AG04450 (cell line): Measurements from ENCODE around the gene TEX29. TPM values are rescaled to one million over a fixed set of nuclear protein-coding genes. Genes with fewer than 3 reads are reported as not detected.

Source experiments
- CTCF ChIA-PET: fragments of 300-600, 350-600 bp; formaldehyde crosslinking; extraction: SDS; loops from one replicate; lab custom pipeline; 2022; ENCODE audit warnings: antibody characterized with exemption, inconsistent platforms; lab: Charles Lee
- POLR2A ChIA-PET: fragments of 350-600 bp; formaldehyde crosslinking; extraction: SDS; loops from one replicate; lab custom pipeline; 2021; ENCODE audit warnings: antibody characterized with exemption, inconsistent platforms; lab: Yijun Ruan, JAX
- DNase-seq: peaks from one replicate; pipeline ENCODE4 v3.0.0-alpha.2; 2011; ENCODE audit warnings: low read depth, low spot score
- H3K27ac ChIP-seq: one replicate; pipeline ENCODE4 v1.5.1; 2012; ENCODE audit warnings: low read depth, low read length, control low read depth
- H3K27me3 ChIP-seq: one replicate; pipeline ENCODE4 v1.6.0; 2012; ENCODE audit warnings: low read length; ENCODE audit not compliant: control insufficient read depth, insufficient read depth
- H3K4me3 ChIP-seq: 2 replicates; pipeline ENCODE4 v1.5.1; 2011; ENCODE audit warnings: mild to moderate bottlenecking, low read depth, low read length, control low read depth
- H3K9me3 ChIP-seq: 2 replicates; pipeline ENCODE4 v1.5.1; 2012; ENCODE audit warnings: low read length; ENCODE audit not compliant: control insufficient read depth, insufficient read depth
- CTCF ChIP-seq: IDR thresholded peaks from 2 replicates; pipeline ENCODE4 v1.5.1; 2011; ENCODE audit warnings: low read depth, low read length, control low read depth, inconsistent platforms
- polyA plus RNA-seq: library from polyadenylated mRNA; depleted of rRNA; stranded (reverse); fragments of >200 nt; gene quantifications from 2 replicates; pipeline ENCODE4 v1.2.3, GENCODE V29; 2011

Gene TEX29
- polyA plus RNA-seq, 1 experiment, result 6.1 TPM

GRCh38 chr13:111365149-111366005, 44.9 kb downstream of the TEX29 start:
- Histone ChIP-seq H3K27me3 (peaks cover 31% of the 10 kb centered on the region), H3K27ac (no peak overlapping the region), H3K4me3 (no peak overlapping the region), H3K9me3 (no peaks in the 10 kb centered on the region)
- no peak for DNase-seq
- ChIA-PET POLR2A (no interaction called here), CTCF (no interaction called here)
- TF ChIP-seq CTCF, result no peak

GRCh38 chr13:111367340-111367739, 46.9 kb downstream of the TEX29 start:
- POLR2A ChIA-PET, result no interaction called here

GRCh38 chr13:111368091-111368490, 47.6 kb downstream of the TEX29 start:
- Histone ChIP-seq H3K9me3 (peaks cover 3% of the 10 kb centered on the region; the same call in 1 of the 2 replicates), H3K27me3 (peaks cover 17% of the 10 kb centered on the region), H3K27ac (no peak overlapping the region), H3K4me3 (no peak overlapping the region)
- DNase-seq, result no peak
- POLR2A ChIA-PET, result no interaction called here
- TF ChIP-seq CTCF, result no peak
- CTCF ChIA-PET, result no interaction called here

More at GRCh38 chr13:111367340-111367739, 46.9 kb downstream of the TEX29 start:
- no peak for TF ChIP-seq CTCF
- no peak overlapping the region for H3K27ac ChIP-seq
- no peak overlapping the region for H3K4me3 ChIP-seq
- DNase-seq, result no peak
- CTCF ChIA-PET, result no interaction called here
- H3K27me3 ChIP-seq, result peaks cover 23% of the 10 kb centered on the region
- peaks cover 3% of the 10 kb centered on the region; the same call in 1 of the 2 replicates for H3K9me3 ChIP-seq

GRCh38 chr13:111370147-111370546, 49.7 kb downstream of the TEX29 start:
- no peak overlapping the region for H3K4me3 ChIP-seq
- DNase-seq, result no peak
- peaks cover 3% of the 10 kb centered on the region; the same call in 1 of the 2 replicates for H3K9me3 ChIP-seq
- POLR2A ChIA-PET, result no interaction called here
- peaks cover 15% of the 10 kb centered on the region for H3K27me3 ChIP-seq
- no peak for TF ChIP-seq CTCF
- no peak overlapping the region for H3K27ac ChIP-seq
- CTCF ChIA-PET, result no interaction called here
